Activated gamma-delta T cell treated with anti-CD3 and anti-CD28 coated beads, Interleukin-2, amount 50 U/mL, for 16 hours (primary cell): ENCODE data around the gene VEPH1.
"Not testable (repeated sequence)": the region's sequence is repeated elsewhere in the genome, so short reads cannot be mapped to it uniquely, and the experiment has no call there.

Source experiments
- DNase-seq: peaks from one replicate; pipeline ENCODE4 v3.0.0-alpha.2; 2020; ENCODE audit warnings: low read depth

VEPH1 gene

GRCh38 chr3:157384491-157384890, 118.7 kb downstream of the VEPH1 start:
- no peak for DNase-seq

- no peak for DNase-seq
These were observed 119.2 kb downstream of the VEPH1 start for GRCh38 chr3:157384031-157384430.

- no peak for DNase-seq
These were observed 121.6 kb downstream of the VEPH1 start for GRCh38 chr3:157381606-157382005.

GRCh38 chr3:157379525-157380140, 123.6 kb downstream of the VEPH1 start:
- DNase-seq, result no peak

GRCh38 chr3:157376603-157377300, 126.5 kb downstream of the VEPH1 start:
- DNase-seq, result no peak

GRCh38 chr3:157375342-157375986, 127.8 kb downstream of the VEPH1 start:
- DNase-seq, result no peak

- no peak for DNase-seq
These were observed 128.3 kb downstream of the VEPH1 start for GRCh38 chr3:157374933-157375332.

- DNase-seq, result no peak
These were observed 129.4 kb downstream of the VEPH1 start for GRCh38 chr3:157373783-157374182.

GRCh38 chr3:157370867-157371266, 132.3 kb downstream of the VEPH1 start:
- no peak for DNase-seq

- no peak for DNase-seq
These were observed 133.3 kb downstream of the VEPH1 start for GRCh38 chr3:157369727-157370421.

GRCh38 chr3:157368171-157368570, 135.0 kb downstream of the VEPH1 start:
- DNase-seq, result no peak

- DNase-seq, result no peak
These were observed 139.8 kb downstream of the VEPH1 start for GRCh38 chr3:157363393-157363792.

GRCh38 chr3:157362348-157362747, 140.9 kb downstream of the VEPH1 start:
- no peak for DNase-seq

GRCh38 chr3:157360044-157360443, 143.2 kb downstream of the VEPH1 start:
- no peak for DNase-seq

GRCh38 chr3:157356541-157356940, 146.7 kb downstream of the VEPH1 start:
- no peak for DNase-seq

GRCh38 chr3:157355276-157355675, 147.9 kb downstream of the VEPH1 start:
- DNase-seq, result no peak

- DNase-seq, result no peak
These were observed 148.5 kb downstream of the VEPH1 start for GRCh38 chr3:157354722-157355121.

- DNase-seq, result no peak
These were observed 149.0 kb downstream of the VEPH1 start for GRCh38 chr3:157354254-157354653.

- no peak for DNase-seq
These were observed 149.6 kb downstream of the VEPH1 start for GRCh38 chr3:157353652-157354051.

- no peak for DNase-seq
These were observed 151.2 kb downstream of the VEPH1 start for GRCh38 chr3:157351981-157352380.

GRCh38 chr3:157350651-157351050, 152.6 kb downstream of the VEPH1 start:
- not testable (repeated sequence) for DNase-seq

- DNase-seq, result not testable (repeated sequence)
These were observed 154.7 kb downstream of the VEPH1 start for GRCh38 chr3:157348304-157349075.
